HG03025 (cell line): ENCODE data around the gene GPX3.

Experiments used
- ATAC-seq: cut with Tn5 transposase; IDR thresholded peaks from one replicate; pipeline ENCODE4 v1.9.1; 2021; ENCODE audit warnings: mild to moderate bottlenecking, moderate library complexity; ENCODE audit not compliant: unreplicated experiment, low FRiP score

The GPX3 gene

DNA sequence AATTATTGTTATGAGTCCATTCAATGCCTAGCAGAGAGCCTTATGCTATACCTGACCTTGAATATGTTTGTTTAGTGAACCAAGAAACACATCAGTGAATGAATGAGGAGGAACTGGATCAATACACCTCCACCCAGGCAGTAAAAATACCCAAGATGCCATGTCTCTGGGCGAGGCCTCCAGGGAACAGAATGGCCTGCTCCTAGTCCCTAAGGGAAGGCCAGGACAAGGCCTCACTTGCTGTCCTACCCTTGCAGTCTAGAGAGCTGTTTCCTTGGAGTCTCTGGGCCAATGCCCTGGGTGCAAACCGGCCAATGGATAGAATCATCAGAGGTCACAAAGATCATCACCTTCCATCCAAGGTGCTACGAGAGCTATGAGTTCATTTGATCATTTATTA, 34.3 kb downstream of the GPX3 start:
- no peak for ATAC-seq

DNA sequence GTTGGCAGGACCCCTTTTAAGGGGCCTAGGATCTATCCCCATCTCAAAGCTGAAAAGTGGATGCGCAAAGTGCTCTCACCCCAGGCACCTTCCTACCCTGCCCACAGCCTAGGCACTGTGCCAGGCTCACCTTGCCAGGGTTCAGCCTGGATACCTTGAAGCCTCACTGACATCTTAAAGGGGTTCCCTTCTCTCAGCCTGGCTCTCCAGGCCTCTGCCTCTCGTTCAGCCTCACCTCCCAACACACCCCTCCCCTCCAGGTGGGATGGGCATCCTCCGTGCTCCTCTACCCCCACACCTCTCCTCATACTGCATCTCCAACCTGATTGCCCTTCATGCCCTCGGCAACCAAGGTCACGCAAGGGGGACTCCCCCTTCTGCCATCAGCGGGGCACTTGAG, 34.9 kb downstream of the GPX3 start:
- ATAC-seq: no peak

DNA sequence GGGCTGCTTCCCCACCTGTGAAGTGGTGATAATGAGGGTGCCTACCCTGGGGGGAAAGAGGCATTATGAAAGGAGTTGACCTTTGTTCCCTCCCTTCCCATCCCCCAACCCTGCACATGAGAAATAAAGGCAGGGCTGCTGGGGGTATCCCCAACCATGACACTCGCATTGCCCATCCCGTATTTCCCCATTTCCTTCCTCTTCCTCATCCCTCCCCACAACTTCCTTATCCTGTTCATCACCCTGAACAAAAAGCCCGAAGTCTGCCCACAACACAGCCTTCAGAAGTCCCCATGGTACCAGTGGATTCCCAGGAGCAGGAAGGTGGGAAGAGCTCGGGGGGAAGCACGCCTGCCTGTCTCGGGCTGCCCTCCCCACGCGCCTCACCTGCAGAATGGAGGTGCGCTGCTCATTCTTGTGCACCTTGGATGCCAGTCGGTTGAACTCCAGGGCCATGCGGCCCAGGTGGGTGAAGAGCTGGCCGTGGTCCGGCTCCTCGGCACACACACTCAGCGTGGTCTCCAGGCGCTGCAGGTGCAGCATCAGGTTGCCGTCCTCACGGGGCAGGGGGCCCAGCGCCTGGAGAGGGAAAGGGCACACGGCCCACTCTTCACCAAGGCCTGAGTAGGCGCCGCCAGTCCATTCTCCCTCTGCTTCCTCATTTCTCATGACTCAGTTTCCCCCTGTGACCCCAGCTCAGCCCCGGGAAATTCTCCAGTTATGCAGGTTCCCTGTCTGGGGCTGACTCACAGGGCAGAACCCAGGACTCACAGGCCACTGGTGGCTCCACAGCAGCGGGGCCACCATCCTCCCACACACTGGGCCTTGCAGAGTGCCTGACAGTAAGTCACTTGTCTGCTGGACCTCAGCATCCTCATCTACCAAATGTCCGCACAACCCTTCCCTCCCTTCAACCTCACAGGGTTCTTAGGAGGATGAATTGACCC, 36.3 kb downstream of the GPX3 start:
- ATAC-seq: no peak

DNA sequence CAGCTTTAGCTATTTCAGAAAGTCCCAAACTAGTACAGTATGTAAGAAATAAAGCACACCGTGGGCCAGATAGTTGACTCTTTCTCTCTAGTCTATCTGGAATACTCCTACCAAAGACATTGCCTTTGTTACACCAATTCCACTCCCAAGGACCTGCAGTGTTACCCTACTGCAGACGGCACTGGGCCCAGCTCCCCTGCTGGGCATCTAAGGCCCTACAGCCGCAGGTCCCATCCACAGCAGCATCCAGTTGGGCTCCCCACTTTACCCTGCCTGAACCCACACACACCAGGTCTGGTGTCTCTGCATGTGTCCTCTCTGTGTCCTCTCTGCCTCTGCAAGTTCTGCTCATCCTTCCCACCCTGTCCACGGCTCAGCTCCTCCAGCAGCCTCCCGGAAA, 37.9 kb downstream of the GPX3 start:
- ATAC-seq: no peak

DNA sequence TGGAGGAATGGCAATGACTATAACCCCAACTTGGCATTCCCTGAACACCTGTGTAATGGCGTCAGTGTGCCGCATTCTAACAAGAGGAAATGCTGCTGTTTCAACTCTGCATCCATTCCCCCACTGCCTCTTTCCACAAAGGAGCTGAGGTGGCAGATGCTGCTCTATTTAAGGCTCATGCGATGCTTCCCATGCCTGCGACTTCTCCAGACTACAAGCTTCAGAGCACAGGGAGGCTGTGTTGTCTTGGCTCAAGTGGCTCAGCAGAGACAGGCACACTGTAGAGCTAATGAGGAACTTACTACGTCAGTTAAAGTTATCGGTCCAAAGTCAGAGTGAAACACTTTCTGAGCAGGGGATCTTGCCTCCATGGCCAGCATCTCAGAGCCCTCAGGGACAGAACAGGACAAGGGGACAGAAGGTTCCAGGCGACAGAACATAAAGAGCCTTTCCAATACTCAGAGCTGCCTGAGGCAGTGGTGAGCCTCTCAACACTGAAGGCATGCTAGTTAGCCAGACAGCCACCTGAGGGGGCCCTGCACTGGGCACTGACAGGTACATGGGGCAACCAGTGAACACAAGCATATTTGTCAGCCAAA, 38.6 kb downstream of the GPX3 start:
- ATAC-seq: no peak

DNA sequence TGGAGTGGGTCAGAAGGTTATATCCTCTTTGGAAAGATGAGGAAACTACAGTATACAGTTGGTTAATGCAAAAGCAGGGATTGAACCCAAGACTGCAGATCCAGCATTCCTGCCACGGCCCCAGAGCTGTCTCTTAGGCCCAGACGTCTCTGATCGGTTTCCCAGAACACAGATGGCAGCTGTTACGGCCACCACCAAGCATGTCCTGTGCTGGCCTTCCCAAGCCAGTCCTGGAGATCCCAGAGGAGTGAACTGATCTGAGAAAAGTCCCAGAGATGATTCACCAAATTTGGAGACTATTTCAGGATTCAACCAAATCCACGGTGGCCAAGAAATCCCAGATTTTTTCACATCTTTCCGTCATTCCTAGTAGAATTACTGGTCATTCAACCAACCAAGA, 40.4 kb downstream of the GPX3 start:
- no peak for ATAC-seq

DNA sequence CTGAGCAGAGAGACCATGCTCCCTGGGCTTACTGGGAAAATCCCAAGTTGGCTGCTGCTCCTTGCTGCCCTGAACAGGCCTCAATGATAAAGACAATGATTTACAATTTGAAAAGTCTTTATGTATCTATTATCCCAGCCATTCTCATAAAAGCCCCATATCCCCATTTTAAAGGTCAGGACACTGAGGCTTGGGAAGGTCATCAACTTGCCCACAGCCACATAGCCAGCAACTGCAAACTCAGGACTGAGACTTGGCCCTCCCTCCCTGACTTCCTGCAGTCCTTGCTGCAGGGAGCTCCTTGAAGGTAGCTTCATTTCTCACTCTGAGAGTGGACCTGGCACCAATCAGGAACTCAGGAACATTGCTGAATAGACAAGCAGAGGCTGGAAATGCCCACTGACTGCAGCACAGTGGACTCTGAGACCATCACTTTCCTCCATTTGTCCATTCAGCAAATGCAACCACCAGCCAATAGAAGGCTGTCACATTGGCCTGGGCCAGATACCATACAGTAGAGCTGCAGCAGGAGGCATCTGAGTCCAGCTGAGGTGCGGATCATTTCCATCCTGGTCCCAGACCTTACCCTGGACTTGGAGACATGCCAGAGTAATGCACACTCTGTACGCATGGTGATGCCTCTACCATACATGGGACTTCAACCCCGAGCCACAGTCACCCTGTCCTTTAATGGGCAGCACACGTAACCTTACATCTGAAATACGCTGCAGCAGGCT, 42.2 kb downstream of the GPX3 start:
- ATAC-seq: no peak

DNA sequence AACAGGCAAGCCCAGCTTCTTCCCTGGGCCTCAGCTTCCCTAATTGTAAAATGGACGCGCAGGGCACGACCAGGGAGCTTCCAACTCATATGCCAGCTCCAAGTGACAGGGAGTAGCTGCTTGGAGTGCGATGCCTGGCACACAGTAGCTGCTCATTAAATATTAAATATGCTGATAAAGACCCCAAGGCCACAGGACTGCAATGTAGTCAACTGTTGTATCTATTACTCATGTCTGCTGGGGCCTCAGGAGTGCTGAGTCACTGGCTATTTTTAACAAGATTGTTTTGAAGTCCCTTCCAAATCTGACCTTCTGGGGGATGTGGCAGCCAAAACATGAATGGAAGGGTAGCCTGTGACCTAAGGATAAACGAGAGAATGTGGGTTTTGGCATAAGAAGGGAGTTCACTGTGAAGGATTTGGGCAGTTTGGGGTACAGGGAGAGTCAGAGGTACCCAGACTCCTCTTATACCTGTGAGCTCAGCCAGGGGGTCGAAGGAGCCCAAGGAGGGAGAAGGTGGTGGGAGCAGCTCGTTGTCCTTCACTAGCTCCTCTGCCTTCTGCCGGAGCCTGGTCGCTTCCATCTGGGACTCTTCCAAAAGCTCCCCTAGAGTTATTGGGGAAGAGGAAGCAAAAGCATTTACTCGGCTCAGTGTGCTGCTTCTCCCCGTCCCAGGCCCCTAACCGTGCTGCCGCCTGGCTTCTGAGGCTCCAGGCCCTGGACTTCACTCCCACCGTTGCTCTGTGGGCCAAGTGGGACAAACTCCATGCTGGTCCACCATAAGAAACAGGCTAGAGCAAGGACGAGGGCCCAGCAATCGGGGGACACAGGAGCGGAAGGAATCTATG, 43.0 kb downstream of the GPX3 start:
- ATAC-seq: no peak

DNA sequence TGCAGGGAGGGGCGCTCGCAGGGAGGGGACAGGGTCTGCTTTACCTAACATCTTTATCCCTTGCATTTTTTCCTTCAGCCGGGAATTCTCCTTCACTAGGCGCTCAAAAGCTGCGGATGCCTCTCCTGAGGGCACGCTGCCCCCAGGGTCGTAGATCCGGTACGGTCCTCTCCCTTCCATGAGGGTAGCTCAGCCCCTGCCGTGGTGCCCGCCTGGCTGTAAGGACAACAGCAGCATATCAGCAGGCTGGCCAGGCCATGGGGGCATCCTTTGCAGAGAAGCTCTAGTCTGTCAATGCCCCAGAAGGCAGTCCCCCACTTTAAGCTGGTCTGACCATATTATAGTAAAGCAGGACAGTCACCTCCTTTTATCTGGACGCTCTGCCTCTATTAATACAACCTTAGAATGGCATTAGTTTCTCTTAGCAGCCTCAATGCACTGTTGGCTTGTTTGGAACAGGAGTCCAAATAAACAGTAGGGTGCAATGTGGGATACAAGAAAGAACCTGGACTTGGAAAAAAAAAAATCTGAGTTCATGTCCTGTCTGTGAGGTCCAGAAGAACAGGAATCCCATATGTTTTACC, 44.6 kb downstream of the GPX3 start:
- ATAC-seq: no peak

DNA sequence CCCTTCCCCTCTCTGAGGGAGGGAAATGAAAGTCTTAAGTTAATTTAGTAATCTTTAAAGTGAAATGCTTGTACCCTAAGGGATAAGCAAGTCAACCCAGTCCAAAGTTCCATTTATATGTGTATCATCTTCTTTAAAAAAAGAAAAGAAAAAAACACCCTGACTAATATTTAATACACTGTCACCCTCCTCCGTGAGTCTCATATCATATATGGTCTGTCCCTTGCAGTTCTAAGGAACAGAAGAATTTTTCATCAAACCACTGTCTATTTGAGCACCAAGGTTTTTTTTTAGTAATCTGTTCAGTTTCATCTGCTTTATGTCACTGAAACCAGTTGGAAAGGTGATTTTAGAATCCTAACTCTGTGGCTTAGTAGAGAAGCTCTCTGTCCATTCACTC, 45.2 kb downstream of the GPX3 start:
- no peak for ATAC-seq

DNA sequence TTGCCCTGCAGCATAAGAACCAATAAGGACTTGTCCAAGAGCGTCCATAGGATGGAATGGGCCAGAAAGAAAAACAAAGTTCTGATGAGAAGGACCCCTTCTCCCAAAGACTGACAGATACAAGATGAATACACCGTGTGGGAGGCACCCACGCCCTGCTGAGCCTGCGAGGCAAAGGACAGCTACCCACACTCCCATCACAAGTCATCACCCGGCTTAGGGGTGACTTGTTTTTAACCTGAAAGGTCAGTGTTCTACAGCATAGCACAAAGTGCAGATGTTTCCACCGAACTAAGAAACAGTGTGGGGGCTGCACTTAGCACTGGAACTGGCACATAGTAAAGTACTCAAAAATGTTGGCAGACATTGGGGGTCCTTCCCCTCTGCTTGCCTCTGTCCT, 46.5 kb downstream of the GPX3 start:
- ATAC-seq: no peak

DNA sequence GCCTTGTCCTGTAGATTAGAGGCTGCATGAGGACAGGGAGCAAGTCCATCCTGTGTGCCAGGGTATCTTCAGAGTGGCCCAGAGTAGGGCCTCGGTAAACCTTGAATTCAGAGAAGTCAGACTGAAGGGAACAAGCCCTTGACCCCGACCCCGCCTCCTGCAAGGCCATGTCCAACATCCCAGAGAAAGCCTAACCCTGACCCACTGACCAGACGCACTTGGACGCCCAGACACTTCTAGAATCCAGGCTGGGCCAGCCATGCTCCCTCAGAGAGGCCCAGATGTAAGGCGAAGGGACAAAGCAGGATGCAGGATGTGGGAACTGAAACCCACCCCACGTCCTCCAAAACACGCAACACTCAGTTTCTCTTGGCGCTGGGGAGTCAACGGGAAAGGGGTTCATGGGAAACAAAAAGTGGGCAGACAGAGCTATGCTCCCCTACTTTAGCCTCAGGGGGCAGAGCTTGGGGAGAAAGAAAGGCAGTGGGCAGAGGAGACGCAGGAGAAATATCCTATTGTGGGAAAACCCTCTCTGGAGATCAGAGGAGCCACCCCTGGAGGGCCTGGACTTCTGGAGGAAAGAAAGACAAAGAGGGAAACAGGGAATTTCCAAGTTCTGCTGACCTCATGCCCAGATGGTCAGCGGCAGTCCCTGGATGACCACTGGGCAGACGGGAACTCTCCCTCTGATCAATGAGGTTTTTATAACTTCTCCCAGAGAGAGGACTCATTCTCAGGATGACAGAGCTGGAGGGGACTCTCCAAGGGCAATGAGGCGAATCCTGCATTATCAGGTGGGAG, 47.4 kb downstream of the GPX3 start:
- no peak for ATAC-seq

DNA sequence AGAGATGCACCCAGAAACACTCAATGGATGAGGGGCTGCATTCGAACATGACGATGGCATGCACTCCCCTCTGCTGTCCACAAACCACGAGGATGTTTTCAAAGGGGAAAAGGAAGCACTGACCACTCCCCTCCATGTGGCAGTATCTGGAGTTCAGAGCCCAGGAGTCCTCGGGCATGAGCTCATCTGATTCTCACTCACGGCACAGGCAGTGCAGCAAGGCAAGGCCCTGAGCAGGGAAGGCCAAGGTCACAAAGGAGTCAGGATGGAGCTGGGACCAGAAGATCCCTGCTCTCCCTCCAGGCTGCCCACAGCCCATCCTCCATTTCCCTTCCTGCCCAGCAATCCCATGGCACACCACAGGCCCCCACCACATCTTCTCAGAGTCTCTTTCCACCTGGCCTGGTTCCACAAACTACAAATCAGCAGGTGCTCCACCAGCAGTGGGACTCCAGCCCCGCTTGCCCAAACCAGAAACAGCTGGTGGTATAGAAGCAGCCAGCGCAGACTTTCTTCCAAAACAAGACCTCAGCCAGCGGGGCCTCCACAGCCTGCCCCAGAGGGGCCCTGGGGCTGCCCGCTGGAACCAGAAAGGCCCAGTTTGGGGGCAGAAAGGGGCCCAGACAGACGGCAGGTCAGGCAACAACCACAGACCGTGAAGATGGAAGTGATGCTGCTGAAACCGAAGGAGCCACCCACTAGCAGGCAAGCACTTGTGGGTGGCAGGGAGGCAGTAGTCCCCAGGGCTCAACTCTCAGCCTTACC, 48.2 kb downstream of the GPX3 start:
- peak; percentile 39 for ATAC-seq

DNA sequence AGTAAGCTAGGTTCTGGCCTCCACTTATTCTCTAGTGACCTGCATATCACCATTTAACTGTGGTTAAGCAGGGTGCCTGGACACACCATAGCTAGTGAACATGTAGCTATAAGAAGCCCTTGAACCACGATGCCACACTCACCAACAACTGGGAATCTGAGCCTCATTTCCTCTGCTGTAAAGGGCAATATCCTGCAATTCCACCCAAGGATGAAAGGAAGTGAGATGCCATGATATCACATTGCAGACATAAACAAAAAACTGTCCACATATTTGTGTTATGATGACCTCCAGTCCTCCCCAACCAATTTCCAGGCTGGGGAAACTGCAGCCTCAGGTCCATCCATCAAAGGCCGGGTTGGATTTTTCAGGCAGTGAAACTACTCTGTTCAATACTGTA, 50.1 kb downstream of the GPX3 start:
- ATAC-seq: no peak

DNA sequence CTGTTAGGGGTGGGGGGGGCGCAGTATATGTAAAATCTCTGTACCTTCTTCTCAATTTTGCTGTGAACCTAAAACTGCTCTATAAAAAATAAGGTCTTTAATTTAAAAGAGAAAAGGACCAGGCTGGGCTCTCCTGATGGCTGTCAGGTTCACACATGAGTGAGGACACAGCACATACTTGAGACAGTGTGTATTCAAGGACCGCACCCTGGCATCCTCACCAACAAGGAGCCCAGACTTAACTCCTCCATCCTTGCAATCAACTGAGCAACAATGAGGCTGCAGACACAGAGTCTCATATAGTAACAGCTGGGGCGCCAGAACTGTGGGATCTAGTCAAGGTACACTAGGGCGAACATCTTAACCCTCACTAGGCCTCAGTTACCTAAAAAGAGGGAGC, 50.6 kb downstream of the GPX3 start:
- ATAC-seq: no peak

DNA sequence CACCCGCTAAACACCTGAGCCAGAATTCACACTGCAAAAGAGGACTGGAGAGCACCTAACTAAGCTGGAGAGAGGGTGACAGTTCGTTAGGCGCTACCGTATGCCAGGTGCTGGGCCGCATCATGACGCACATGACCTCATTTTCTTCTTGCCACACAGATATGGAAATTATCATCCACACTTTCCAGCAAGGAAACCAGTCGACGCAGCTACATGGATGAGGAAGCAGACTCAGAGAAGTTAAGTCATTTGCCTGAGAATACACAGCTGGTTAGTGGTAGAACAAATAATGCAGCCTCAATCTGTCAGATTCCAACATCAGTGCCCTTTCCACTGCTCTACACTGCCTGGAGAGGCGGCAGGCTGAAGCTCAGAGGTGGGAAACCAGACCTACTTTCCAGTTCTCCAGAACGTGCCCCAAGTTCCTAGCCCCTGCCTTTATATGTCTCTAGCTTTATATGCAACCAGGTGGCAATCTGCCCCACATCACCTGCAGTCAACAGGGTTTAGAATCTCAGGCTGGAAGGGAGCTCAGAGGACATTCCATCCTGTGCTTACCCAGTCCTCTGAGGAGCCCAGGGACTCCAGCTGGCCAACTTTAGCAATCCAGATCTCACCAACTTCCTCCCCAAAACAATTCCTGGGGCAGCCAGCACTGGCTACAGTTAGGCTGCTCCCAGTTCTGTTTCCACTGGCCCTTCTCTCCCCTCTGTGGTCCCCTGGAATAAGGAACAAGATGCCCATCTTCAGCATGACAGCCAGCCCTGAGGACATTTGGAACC, 51.6 kb downstream of the GPX3 start:
- no peak for ATAC-seq

DNA sequence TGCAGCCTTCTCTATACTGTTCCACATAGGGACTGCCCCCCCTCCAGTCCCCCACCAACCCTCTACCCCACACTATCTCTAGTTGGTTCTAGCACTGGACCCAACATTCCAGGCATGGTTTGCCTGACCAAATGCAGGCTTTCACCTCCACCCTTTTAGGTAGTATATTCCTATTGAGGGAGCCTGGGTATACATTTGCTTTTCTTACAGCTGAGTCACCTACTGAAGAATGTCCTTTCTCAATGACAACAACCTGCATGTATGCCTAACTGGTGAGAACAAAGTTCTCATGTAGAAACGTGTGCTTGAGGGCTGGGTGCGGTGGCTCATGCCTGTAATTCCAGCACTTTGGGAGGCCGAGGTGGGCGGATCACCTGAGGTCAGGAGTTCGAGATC, 52.2 kb downstream of the GPX3 start:
- no peak for ATAC-seq

DNA sequence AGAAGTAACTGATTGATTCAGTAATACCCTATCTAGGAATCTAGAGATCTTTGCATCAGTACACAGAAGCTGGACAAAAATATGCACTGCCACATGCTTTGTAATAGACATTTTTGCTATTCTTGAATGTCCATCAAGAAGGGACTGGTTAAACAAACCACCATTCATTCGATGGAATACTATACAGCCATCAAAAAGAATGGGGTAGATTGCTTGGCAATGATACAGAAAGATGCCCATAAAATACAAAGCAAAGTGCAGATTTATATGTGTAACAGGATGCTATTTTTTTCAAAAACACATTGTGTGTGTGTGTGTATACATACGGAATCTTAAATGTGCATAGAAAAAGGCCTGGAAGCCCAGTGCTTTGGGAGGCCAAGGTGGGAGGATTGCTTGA, 52.9 kb downstream of the GPX3 start:
- no peak for ATAC-seq
